Upper lobe of right lung (tissue), 1 donor: ENCODE measurements around the gene CD37. TPM values are rescaled to one million over a fixed set of nuclear protein-coding genes. Genes with fewer than 3 reads are reported as not detected.

Experiments used
- ATAC-seq: fragments of 200-7000 bp; cut with Tn5 transposase; one replicate; pipeline ENCODE4 v1.9.1; 2020; ENCODE audit warnings: mild to moderate bottlenecking, moderate library complexity
- DNase-seq: peaks from one replicate; pipeline ENCODE4 v3.0.0-alpha.2; 2020
- H3K27ac ChIP-seq: fragments of 200-600 bp; one replicate; pipeline ENCODE4 v1.8.0; 2022
- H3K27me3 ChIP-seq: fragments of 200-600 bp; one replicate; pipeline ENCODE4 v1.8.0; 2022; ENCODE audit warnings: mild to moderate bottlenecking
- H3K36me3 ChIP-seq: fragments of 200-600 bp; one replicate; pipeline ENCODE4 v1.8.0; 2022
- H3K4me1 ChIP-seq: fragments of 200-600 bp; one replicate; pipeline ENCODE4 v1.8.0; 2022
- H3K4me3 ChIP-seq: fragments of 200-600 bp; one replicate; pipeline ENCODE4 v1.8.0; 2022; ENCODE audit warnings: mild to moderate bottlenecking
- H3K9me3 ChIP-seq: fragments of 200-600 bp; one replicate; pipeline ENCODE4 v1.8.0; 2022
- CTCF ChIP-seq: fragments of 200-600 bp; IDR thresholded peaks from one replicate; pipeline ENCODE4 v1.8.0; 2022; ENCODE audit warnings: antibody characterized with exemption
- intact Hi-C: fragments of 100-400 bp; cut with DNase I; formaldehyde crosslinking; loops from one replicate; pipeline ENCODE4 v1.11.0; 2022
- total RNA-seq: library from RNA; stranded (reverse); fragmentation: NEBNext Ultra II Directional; extraction: Animal tissue kit (Norgen Biotek cat#: 25700); gene quantifications from one replicate; pipeline ENCODE4 v1.2.1, GENCODE V29; 2021
- donor health status: DM: no; HTN: yes; CAD: no; lungs with severe emphysema.

The CD37 gene
- total RNA-seq, 1 donor from 2014 or later, result 101 TPM

DNA sequence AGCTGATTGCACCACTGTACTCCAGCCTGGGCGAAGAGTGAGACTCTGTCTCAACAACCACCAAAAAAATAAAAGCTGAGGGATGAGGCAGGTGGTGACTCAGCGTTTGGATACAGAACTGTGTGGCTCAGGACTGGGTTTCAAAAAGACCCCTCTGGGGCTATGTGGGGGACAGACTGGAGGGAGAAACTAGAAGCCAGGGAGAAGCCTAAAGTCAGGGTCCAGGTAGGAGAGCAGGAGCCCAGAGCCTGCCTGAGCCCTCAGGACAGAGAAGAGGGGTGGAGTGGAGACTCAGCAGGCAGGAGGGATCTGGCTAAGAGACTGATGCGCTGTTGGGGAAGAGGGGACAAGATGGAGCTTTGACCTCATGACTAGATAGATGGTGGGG is 1.8 kb upstream of the CD37 start:
- intact Hi-C loops, result no loop called here
- Histone ChIP-seq H3K4me1 (peaks cover 13% of the 10 kb centered on the region), H3K27me3 (no peaks in the 10 kb centered on the region), H3K4me3 (no peak overlapping the region), H3K36me3 (no peaks in the 10 kb centered on the region), H3K27ac (peak overlapping the region; percentile 60), H3K9me3 (no peaks in the 10 kb centered on the region)
- TF ChIP-seq CTCF, result no peak
- no peak for DNase-seq
- ATAC-seq, result no peak

DNA sequence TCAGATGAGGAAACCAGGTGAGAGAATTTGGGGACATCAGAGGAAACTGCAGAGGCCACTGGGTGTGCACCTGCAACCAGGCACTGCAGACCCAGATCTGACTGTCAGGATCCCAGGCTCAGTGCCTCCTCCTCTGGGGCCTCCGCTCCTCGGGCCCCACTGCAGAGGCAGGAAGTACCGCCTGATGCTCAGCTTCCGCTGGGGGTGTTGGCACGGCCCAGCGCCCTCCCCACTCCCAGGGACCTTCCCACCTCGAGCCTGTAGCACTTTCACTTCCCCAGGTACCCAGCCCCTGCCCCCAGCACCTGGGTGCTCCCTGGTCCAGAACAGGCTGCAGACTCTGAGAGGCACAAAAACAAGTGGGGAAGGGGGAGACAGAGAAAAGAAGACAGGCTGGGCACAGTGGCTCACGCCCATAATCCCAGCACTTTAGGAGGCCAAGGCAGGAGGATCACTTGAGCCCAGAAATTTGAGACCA is 1.4 kb upstream of the CD37 start:
- Histone ChIP-seq H3K9me3 (no peaks in the 10 kb centered on the region), H3K36me3 (no peaks in the 10 kb centered on the region), H3K4me3 (no peak overlapping the region), H3K4me1 (peaks cover 13% of the 10 kb centered on the region), H3K27ac (peak overlapping the region; percentile 60), H3K27me3 (no peaks in the 10 kb centered on the region)
- DNase-seq, result peak; percentile 69
- intact Hi-C loops, result no loop called here
- peak; percentile 41 for ATAC-seq
- no peak for TF ChIP-seq CTCF

GRCh38 chr19:49335784-49336481 is 727 bp downstream of the CD37 start:
- Histone ChIP-seq H3K27me3 (no peaks in the 10 kb centered on the region), H3K9me3 (no peaks in the 10 kb centered on the region), H3K36me3 (no peaks in the 10 kb centered on the region), H3K27ac (peak overlapping the region; percentile 73), H3K4me3 (peak overlapping the region; percentile 46), H3K4me1 (peaks cover 13% of the 10 kb centered on the region)
- DNase-seq (peak; percentile 37), ATAC-seq (no peak)
- no peak for TF ChIP-seq CTCF
- intact Hi-C loops, result no loop called here

- Histone ChIP-seq H3K36me3 (peaks cover 6% of the 10 kb centered on the region), H3K27me3 (no peaks in the 10 kb centered on the region), H3K9me3 (no peaks in the 10 kb centered on the region), H3K27ac (peak overlapping the region; percentile 73), H3K4me3 (peak overlapping the region; percentile 46), H3K4me1 (peaks cover 13% of the 10 kb centered on the region)
- ATAC-seq (no peak), DNase-seq (peak; percentile 51)
- TF ChIP-seq CTCF, result no peak
- intact Hi-C loops, result no loop called here
Measured at GRCh38 chr19:49336482-49337266, 1.5 kb downstream of the CD37 start.

DNA sequence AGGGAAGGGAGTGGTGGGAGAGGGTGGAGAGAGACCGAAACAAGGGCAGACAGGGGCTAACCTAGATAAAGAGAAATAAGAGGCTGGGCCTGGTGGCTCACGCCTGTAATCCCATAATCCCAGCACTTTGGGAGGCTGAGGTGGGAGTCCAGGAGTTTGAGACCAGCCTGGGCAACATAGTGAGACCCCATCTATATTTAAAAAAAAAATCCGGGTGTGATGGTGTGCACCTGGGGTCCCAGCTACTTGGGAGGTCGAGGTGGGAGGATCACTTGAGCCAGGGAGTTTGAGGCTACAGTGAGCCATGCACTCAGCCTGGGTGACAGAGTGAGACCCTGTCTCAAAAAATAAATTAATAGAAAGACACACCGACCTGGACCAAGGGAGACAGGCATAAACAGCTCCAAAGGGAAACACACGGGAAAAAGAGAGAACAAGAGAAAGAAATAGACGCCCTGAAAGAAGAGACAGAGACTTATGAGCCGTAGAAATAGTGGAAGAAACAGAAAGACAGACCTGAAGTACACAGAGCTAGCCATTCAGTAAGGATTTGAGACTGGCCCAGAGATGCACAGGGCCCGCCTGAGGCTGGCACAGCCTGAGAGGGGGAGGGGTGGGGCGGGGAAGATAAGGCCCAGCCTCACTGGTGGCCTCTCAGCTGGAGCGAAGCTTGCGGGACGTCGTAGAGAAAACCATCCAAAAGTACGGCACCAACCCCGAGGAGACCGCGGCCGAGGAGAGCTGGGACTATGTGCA is 2.2 kb downstream of the CD37 start:
- TF ChIP-seq CTCF, result no peak
- Histone ChIP-seq H3K9me3 (no peaks in the 10 kb centered on the region), H3K27ac (no peak overlapping the region), H3K27me3 (no peaks in the 10 kb centered on the region), H3K4me1 (peaks cover 13% of the 10 kb centered on the region), H3K4me3 (no peak overlapping the region), H3K36me3 (peaks cover 14% of the 10 kb centered on the region)
- no peak for DNase-seq
- ATAC-seq, result no peak
- intact Hi-C loops, result no loop called here
